GM08714 (cell line): ENCODE results near the gene KCNQ1OT1.
"Not testable (repeated sequence)": the region's sequence is repeated elsewhere in the genome, so short reads cannot be mapped to it uniquely, and the experiment has no call there.

Experiments
- H3K4me3 ChIP-seq: fragments of 200-500 bp; sonication (Bioruptor generic); 2 replicates; pipeline ENCODE4 v1.5.1; 2014; ENCODE audit warnings: mild to moderate bottlenecking, low read length, inconsistent platforms
- ZNF274 ChIP-seq: IDR thresholded peaks from 2 replicates; pipeline ENCODE4 v1.6.1; 2012; ENCODE audit warnings: mild to moderate bottlenecking, low read depth, low read length

The KCNQ1OT1 gene

GRCh38 chr11:2647167-2647566 is 52.6 kb downstream of the KCNQ1OT1 start:
- no peak for TF ChIP-seq ZNF274
- H3K4me3 ChIP-seq = no peak overlapping the region

- no peak for TF ChIP-seq ZNF274
- H3K4me3 ChIP-seq = no peak overlapping the region
These were observed 54.0 kb downstream of the KCNQ1OT1 start for GRCh38 chr11:2645779-2646118.

- H3K4me3 ChIP-seq = no peak overlapping the region
- TF ChIP-seq ZNF274 = no peak
These were observed 54.7 kb downstream of the KCNQ1OT1 start for GRCh38 chr11:2644844-2645778.

- no peak for TF ChIP-seq ZNF274
- no peak overlapping the region for H3K4me3 ChIP-seq
These were observed 56.0 kb downstream of the KCNQ1OT1 start for GRCh38 chr11:2643746-2644145.

- no peak for TF ChIP-seq ZNF274
- H3K4me3 ChIP-seq = no peak overlapping the region
These were observed 58.2 kb downstream of the KCNQ1OT1 start for GRCh38 chr11:2641623-2642022.

- H3K4me3 ChIP-seq = not testable (repeated sequence)
These were observed 60.0 kb downstream of the KCNQ1OT1 start for GRCh38 chr11:2639763-2640162.

GRCh38 chr11:2631161-2631560 is 68.6 kb downstream of the KCNQ1OT1 start:
- no peak overlapping the region for H3K4me3 ChIP-seq
- no peak for TF ChIP-seq ZNF274

- TF ChIP-seq ZNF274 = no peak
- no peak overlapping the region for H3K4me3 ChIP-seq
These were observed 69.1 kb downstream of the KCNQ1OT1 start for GRCh38 chr11:2630679-2631078.

- TF ChIP-seq ZNF274 = no peak
- H3K4me3 ChIP-seq = no peak overlapping the region
These were observed 74.6 kb downstream of the KCNQ1OT1 start for GRCh38 chr11:2625183-2625582.

- no peak for TF ChIP-seq ZNF274
- no peak overlapping the region for H3K4me3 ChIP-seq
These were observed 77.9 kb downstream of the KCNQ1OT1 start for GRCh38 chr11:2621894-2622293.

- no peak for TF ChIP-seq ZNF274
- no peak overlapping the region for H3K4me3 ChIP-seq
These were observed 86.8 kb downstream of the KCNQ1OT1 start for GRCh38 chr11:2612884-2613571.

- no peak for TF ChIP-seq ZNF274
- no peak overlapping the region for H3K4me3 ChIP-seq
These were observed 90.4 kb downstream of the KCNQ1OT1 start for GRCh38 chr11:2609345-2609744.

- TF ChIP-seq ZNF274 = no peak
- no peak overlapping the region for H3K4me3 ChIP-seq
These were observed 100.1 kb downstream of the KCNQ1OT1 start for GRCh38 chr11:2599561-2600189.

- TF ChIP-seq ZNF274 = no peak
- H3K4me3 ChIP-seq = no peak overlapping the region
These were observed 104.6 kb downstream of the KCNQ1OT1 start for GRCh38 chr11:2595204-2595603.

- no peak for TF ChIP-seq ZNF274
- H3K4me3 ChIP-seq = no peak overlapping the region
These were observed 105.5 kb downstream of the KCNQ1OT1 start for GRCh38 chr11:2594267-2594666.
